Stomach (tissue), 9 donors: ENCODE data around the gene C5orf47. TPM values are rescaled to one million over a fixed set of nuclear protein-coding genes. Genes with fewer than 3 reads are reported as not detected.
"Not testable (repeated sequence)": the region's sequence is repeated elsewhere in the genome, so short reads cannot be mapped to it uniquely, and the experiment has no call there.

ENCODE experiments used
- DNase-seq, 2 donors: peaks; one replicate each; pipeline versions ENCODE4 v3.0.0 to v3.0.0-alpha.2; 2013 to 2019
- H3K27ac ChIP-seq, 5 donors: fragments of 200-600 bp in 4 of 5; sonication (generic) in 4 of 5; one replicate each; pipeline ENCODE4 v1.5.1; 2013 to 2019; ENCODE audit warnings: mild to moderate bottlenecking in 1 of 5, moderate library complexity in 1 of 5
- H3K27me3 ChIP-seq, 3 donors: fragments of 200-600 bp; sonication (generic); one replicate each; pipeline ENCODE4 v1.5.1; 2017 to 2019; ENCODE audit warnings: mixed run types in 1 of 3
- H3K36me3 ChIP-seq, 4 donors: fragments of 200-600 bp; sonication (generic); 1 replicate in 3 of 4; 2 replicates in 1 of 4; pipeline ENCODE4 v1.5.1; 2016 to 2019
- H3K4me1 ChIP-seq, 4 donors: fragments of 200-600 bp; sonication (generic); one replicate each; pipeline ENCODE4 v1.5.1; 2016 to 2019
- H3K4me3 ChIP-seq, 4 donors: fragments of 200-600 bp; sonication (generic) in 3 of 4; one replicate each; pipeline ENCODE4 v1.5.1; 2016 to 2019; ENCODE audit warnings: mild to moderate bottlenecking in 1 of 4
- H3K9me3 ChIP-seq, 4 donors: fragments of 200-600 bp; sonication (generic); one replicate each; pipeline ENCODE4 v1.5.1; 2016 to 2019
- CTCF ChIP-seq, 7 experiments: fragments of 450-650 bp in 4 of 7; fragments of 200-600 bp in 3 of 7; sonication (generic) in 3 of 7; IDR thresholded peaks; one replicate each; pipeline ENCODE4 v1.5.1; 2016 to 2019; ENCODE audit warnings: antibody characterized with exemption in 7 of 7, control low read depth in 2 of 7, mild to moderate bottlenecking in 1 of 7
- EP300 ChIP-seq: sonication (generic); formaldehyde crosslinking; IDR thresholded peaks from one replicate; pipeline ENCODE4 v1.6.1; 2017; ENCODE audit warnings: antibody characterized with exemption
- POLR2A ChIP-seq, 4 donors: fragments of 450-650 bp; IDR thresholded peaks; one replicate each; pipeline ENCODE4 v1.6.1; 2016; ENCODE audit warnings: antibody characterized with exemption in 4 of 4, control low read depth in 2 of 4, mild to moderate bottlenecking in 1 of 4, moderate library complexity in 1 of 4
- POLR2AphosphoS5 ChIP-seq, 3 donors: sonication (generic); formaldehyde crosslinking; IDR thresholded peaks; one replicate each; pipeline ENCODE4 v1.6.1; 2016; ENCODE audit warnings: antibody characterized with exemption in 3 of 3
- WGBS, 5 donors: extraction: QIAGEN DNeasy Blood & Tissue Kit in 3 of 5; methylation state at CpG; one replicate each; pipeline versions ENCODE4 v1.1.5 to v1.1.7; 2013 to 2018; 5-methylcytosine and 5-hydroxymethylcytosine counted together
- intact Hi-C: fragments of 100-400 bp; cut with DNase I; formaldehyde crosslinking; loops from one replicate; pipeline ENCODE4 v1.15.1; 2023; ENCODE audit warnings: low total_unique reads
- polyA plus RNA-seq, 3 donors: library from polyadenylated mRNA; stranded (reverse); fragments of 200-250 nt; gene quantifications; one replicate each; pipeline ENCODE4 v1.2.3, GENCODE V29; 2013
- total RNA-seq, 5 donors: library from RNA; depleted of rRNA; stranded (reverse); fragments of >200 nt; gene quantifications; one replicate each; pipeline versions ENCODE4 v1.1.0 to v1.2.3, GENCODE V29; 2014 to 2016
- donor health status: healthy with polysubstance abuse.
- donor health status: Bipolar disorder and iron deficiency.
- donor health status: healthy.

The C5orf47 gene
- total and polyA plus RNA-seq, 8 donors: not detected

- intact Hi-C loops: no loop called here
- no peaks in the 10 kb centered on the region for H3K9me3 ChIP-seq
- DNase-seq: no peak
- peaks cover 0 to 4% (median 0%) of the 10 kb centered on the region in 3 donors for H3K27me3 ChIP-seq
- 85 to 91% (median 91%) methylated on average over 5 of the region's 5 CpGs for WGBS, 5 donors
- no peaks in the 10 kb centered on the region for H3K36me3 ChIP-seq
- H3K4me3 ChIP-seq: no peak overlapping the region
- TF ChIP-seq CTCF (IDR thresholded peaks at IDR 0.05): no peak
- TF ChIP-seq POLR2A (IDR thresholded peaks at IDR 0.05): no peak
- TF ChIP-seq EP300: no peak
- TF ChIP-seq POLR2AphosphoS5 (IDR thresholded peaks at IDR 0.05): no peak
- no peak overlapping the region for H3K27ac ChIP-seq
- no peaks in the 10 kb centered on the region for H3K4me1 ChIP-seq
Measured at GRCh38 chr5:174008922-174009321, 20.0 kb downstream of the C5orf47 start.

GRCh38 chr5:174010365-174010764 lies 21.4 kb downstream of the C5orf47 start:
- no peak for DNase-seq
- intact Hi-C loops: no loop called here
- Histone ChIP-seq H3K4me1 (no peaks in the 10 kb centered on the region), H3K9me3 (no peaks in the 10 kb centered on the region), H3K36me3 (no peaks in the 10 kb centered on the region), H3K27ac (no peak overlapping the region), H3K27me3 (peaks cover 0 to 4% (median 0%) of the 10 kb centered on the region in 3 donors), H3K4me3 (no peak overlapping the region)
- TF ChIP-seq EP300 (no peak), CTCF (IDR thresholded peaks at IDR 0.05) (no peak), POLR2AphosphoS5 (IDR thresholded peaks at IDR 0.05) (no peak), POLR2A (IDR thresholded peaks at IDR 0.05) (no peak)
- WGBS, 5 donors: 38 to 75% (median 63%) methylated on average over 1 of the region's 1 CpG

- Histone ChIP-seq H3K27me3 (peaks cover 0 to 4% (median 0%) of the 10 kb centered on the region in 3 donors), H3K4me1 (no peaks in the 10 kb centered on the region), H3K4me3 (no peak overlapping the region), H3K9me3 (no peaks in the 10 kb centered on the region), H3K27ac (no peak overlapping the region), H3K36me3 (no peaks in the 10 kb centered on the region)
- TF ChIP-seq EP300 (no peak), POLR2A (IDR thresholded peaks at IDR 0.05) (no peak), CTCF (IDR thresholded peaks at IDR 0.05) (no peak)
- 60 to 72% (median 65%) methylated on average over 3 of the region's 3 CpGs for WGBS, 5 donors
- intact Hi-C loops: no loop called here
- DNase-seq: no peak
Measured at GRCh38 chr5:174011441-174011840, 22.5 kb downstream of the C5orf47 start.

GRCh38 chr5:174020069-174020927 lies 31.3 kb downstream of the C5orf47 start:
- H3K27ac ChIP-seq, H3K4me3 ChIP-seq, H3K9me3 ChIP-seq, intact Hi-C loops, H3K36me3 ChIP-seq, H3K4me1 ChIP-seq, H3K27me3 ChIP-seq: not testable (repeated sequence)
- peak in 1 of 2 donors; percentile 22 for DNase-seq
- peak in 2 of 7 experiments; percentile 24 to 39 for TF ChIP-seq CTCF (IDR thresholded peaks at IDR 0.05)
- WGBS, 5 donors: 67 to 76% (median 73%) methylated on average over 12 to 19 of the region's 19 CpGs
